Left forelimb (tissue), 1 donor: ENCODE measurements around the gene GPR137.
"Not testable (repeated sequence)": the region's sequence is repeated elsewhere in the genome, so short reads cannot be mapped to it uniquely, and the experiment has no call there.

Experiments
- DNase-seq: peaks from one replicate; pipeline ENCODE4 v3.0.0-alpha.2; 2018; ENCODE audit warnings: low spot score

GPR137 gene

GRCh38 chr11:64304316-64305072, 18.8 kb downstream of the GPR137 start:
- DNase-seq, result peak; percentile 90

- DNase-seq, result peak; percentile 100
Observed at GRCh38 chr11:64305075-64305690, 19.5 kb downstream of the GPR137 start, which contains the start of gene ESRRA. TSS of gene ESRRA (plus strand) at chr11:64305524. CDS start at chr11:64307180, 1,656 bp downstream.

- peak; percentile 78 for DNase-seq
Observed at GRCh38 chr11:64305691-64306562, 20.3 kb downstream of the GPR137 start.

- no peak for DNase-seq
Observed at GRCh38 chr11:64306563-64306875, 20.9 kb downstream of the GPR137 start.

GRCh38 chr11:64306876-64307622, 21.4 kb downstream of the GPR137 start:
- no peak for DNase-seq

- not testable (repeated sequence) for DNase-seq
Observed at GRCh38 chr11:64307795-64308194, 22.1 kb downstream of the GPR137 start.

- no peak for DNase-seq
Observed at GRCh38 chr11:64312947-64313346, 27.3 kb downstream of the GPR137 start.

GRCh38 chr11:64313491-64314145, 28.0 kb downstream of the GPR137 start:
- no peak for DNase-seq

- DNase-seq, result no peak
Observed at GRCh38 chr11:64314146-64314804, 28.6 kb downstream of the GPR137 start.

- no peak for DNase-seq
Observed at GRCh38 chr11:64314805-64315561, 29.3 kb downstream of the GPR137 start.

- DNase-seq, result not testable (repeated sequence)
Observed at GRCh38 chr11:64315667-64316526, 30.2 kb downstream of the GPR137 start.

- DNase-seq, result no peak
Observed at GRCh38 chr11:64316672-64317324, 31.1 kb downstream of the GPR137 start.

GRCh38 chr11:64317325-64317960, 31.8 kb downstream of the GPR137 start, which contains the start of gene TRMT112:
TSS of gene TRMT112 (minus strand) at chr11:64317559. CDS start at chr11:64317526, 33 bp downstream.
- peak; percentile 96 for DNase-seq

- peak; percentile 95 for DNase-seq
Observed at GRCh38 chr11:64317961-64318765, 32.5 kb downstream of the GPR137 start, which contains the start of gene PRDX5. TSS of gene PRDX5 (plus strand) at chr11:64318121. CDS start at chr11:64318216, 95 bp downstream.

GRCh38 chr11:64318766-64319761, 33.4 kb downstream of the GPR137 start:
- no peak for DNase-seq

GRCh38 chr11:64320556-64320955, 34.9 kb downstream of the GPR137 start:
- DNase-seq, result no peak
